GM11168 (cell line): ENCODE measurements around the gene IPO11.
"Not testable (repeated sequence)": the region's sequence is repeated elsewhere in the genome, so short reads cannot be mapped to it uniquely, and the experiment has no call there.

Source experiments
- in situ Hi-C: fragments of 300-500 bp; cut with MboI; formaldehyde crosslinking; loops from one replicate; pipeline ENCODE4 v1.12.0; 2022; ENCODE audit warnings: low sequenced_read_pairs; ENCODE audit not compliant: unreplicated experiment

IPO11 gene

GRCh38 chr5:62627901-62628300 lies 215.3 kb downstream of the IPO11 start:
- in situ Hi-C loops, result no loop called here

- in situ Hi-C loops, result no loop called here
Observed at GRCh38 chr5:62631909-62632580, 219.5 kb downstream of the IPO11 start.

- in situ Hi-C loops, result no loop called here
Observed at GRCh38 chr5:62633243-62633642, 220.7 kb downstream of the IPO11 start.

GRCh38 chr5:62640446-62640845 lies 227.9 kb downstream of the IPO11 start:
- in situ Hi-C loops, result no loop called here

- in situ Hi-C loops, result no loop called here
Observed at GRCh38 chr5:62642468-62642867, 229.9 kb downstream of the IPO11 start.

GRCh38 chr5:62643556-62644451 lies 231.2 kb downstream of the IPO11 start:
- in situ Hi-C loops, result no loop called here

- in situ Hi-C loops, result no loop called here
Observed at GRCh38 chr5:62645223-62645622, 232.7 kb downstream of the IPO11 start.

- in situ Hi-C loops, result no loop called here
Observed at GRCh38 chr5:62647241-62647640, 234.7 kb downstream of the IPO11 start.

- in situ Hi-C loops, result no loop called here
Observed at GRCh38 chr5:62649025-62649424, 236.5 kb downstream of the IPO11 start.

- in situ Hi-C loops, result no loop called here
Observed at GRCh38 chr5:62649476-62650113, 237.0 kb downstream of the IPO11 start.

GRCh38 chr5:62650197-62650596 lies 237.6 kb downstream of the IPO11 start:
- in situ Hi-C loops, result no loop called here

GRCh38 chr5:62652225-62652624 lies 239.7 kb downstream of the IPO11 start:
- in situ Hi-C loops, result no loop called here

GRCh38 chr5:62653001-62653863 lies 240.7 kb downstream of the IPO11 start:
- in situ Hi-C loops, result no loop called here

- in situ Hi-C loops, result no loop called here
Observed at GRCh38 chr5:62653864-62654575, 241.5 kb downstream of the IPO11 start.

GRCh38 chr5:62657772-62658171 lies 245.2 kb downstream of the IPO11 start:
- in situ Hi-C loops, result not testable (repeated sequence)

GRCh38 chr5:62661126-62661525 lies 248.6 kb downstream of the IPO11 start:
- in situ Hi-C loops, result no loop called here

- in situ Hi-C loops, result no loop called here
Observed at GRCh38 chr5:62662521-62662920, 250.0 kb downstream of the IPO11 start.

GRCh38 chr5:62671479-62671878 lies 258.9 kb downstream of the IPO11 start:
- in situ Hi-C loops, result no loop called here

GRCh38 chr5:62676596-62676995 lies 264.0 kb downstream of the IPO11 start:
- in situ Hi-C loops, result not testable (repeated sequence)
